ENCODE data around the gene ARID5B.

ARID5B gene

DNA sequence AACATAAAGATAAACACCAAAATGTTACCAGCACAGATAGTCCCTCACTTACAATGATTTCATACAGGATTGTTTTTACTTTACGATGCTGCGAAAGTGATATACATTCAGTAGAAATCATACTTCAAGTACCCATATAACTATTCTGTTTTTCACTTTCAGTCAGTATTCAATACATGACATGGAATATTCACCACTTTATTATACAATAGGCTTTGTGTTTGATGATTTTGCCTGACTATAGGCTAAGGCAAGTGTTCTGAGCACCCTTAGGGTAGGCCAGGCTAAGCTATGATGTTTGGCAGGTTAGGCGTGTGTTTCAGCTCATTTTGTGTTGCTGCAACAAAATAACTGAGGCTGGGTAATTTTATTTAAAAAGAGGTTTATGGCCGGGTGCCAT is 212.2 kb downstream of the ARID5B start:
- no peak for DNase-seq

DNA sequence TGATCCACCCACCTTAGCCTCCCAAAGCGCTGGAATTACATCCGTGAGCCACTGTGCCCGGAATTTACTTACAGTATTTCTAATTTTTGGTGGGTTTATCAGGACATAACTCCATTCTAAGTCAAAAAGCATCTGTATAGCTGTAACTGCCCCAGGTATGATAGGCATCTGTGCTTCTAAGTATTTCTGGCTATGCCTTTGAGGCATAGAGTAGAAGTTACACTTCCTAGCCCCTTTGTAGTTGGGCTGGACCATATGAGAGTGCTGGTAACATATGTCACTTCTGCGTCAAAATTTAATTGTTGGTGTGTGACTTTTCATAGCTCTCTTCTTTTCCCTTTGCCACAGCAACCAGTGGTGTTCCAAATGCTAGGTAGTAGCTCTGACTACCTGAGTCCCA is 213.8 kb downstream of the ARID5B start:
- DNase-seq: no peak

DNA sequence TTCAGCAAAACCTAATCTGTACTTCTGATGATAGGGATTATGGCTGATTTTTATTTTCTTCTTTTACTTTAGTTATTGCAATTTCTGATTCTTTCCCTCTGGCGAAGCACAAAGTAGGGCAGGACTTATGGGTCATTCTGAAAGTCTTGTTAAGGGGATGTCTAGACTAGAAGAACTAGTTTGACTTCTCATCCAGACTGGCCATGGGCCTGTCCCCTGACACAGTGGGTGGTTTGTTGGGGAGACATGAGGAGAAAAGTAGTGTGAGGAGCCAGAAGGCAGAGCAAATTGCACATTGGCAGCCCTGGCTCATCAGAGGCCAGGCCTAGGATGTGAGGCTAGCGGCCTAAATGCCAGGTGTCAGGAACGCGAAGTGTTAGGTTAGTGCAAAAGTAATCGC is 214.3 kb downstream of the ARID5B start:
- no peak for DNase-seq

DNA sequence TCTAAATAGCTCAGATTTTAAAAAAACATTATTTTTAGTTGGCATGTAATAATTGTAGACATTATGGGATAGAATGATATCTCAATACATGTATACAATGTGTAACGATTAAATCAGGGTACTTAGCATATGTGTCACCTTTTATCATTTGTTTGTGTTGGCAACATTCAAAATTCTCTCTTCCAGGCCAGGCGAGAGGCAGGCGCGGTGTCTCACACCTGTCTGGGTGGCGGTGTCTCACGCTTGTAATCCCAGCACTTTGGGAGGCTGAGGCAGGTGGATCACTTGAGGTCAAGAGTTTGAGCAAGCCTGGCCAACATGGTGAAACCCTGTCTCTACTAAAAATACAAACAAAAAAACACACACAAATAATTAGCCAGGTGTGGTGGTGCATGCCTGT is 215.4 kb downstream of the ARID5B start:
- no peak for DNase-seq

DNA sequence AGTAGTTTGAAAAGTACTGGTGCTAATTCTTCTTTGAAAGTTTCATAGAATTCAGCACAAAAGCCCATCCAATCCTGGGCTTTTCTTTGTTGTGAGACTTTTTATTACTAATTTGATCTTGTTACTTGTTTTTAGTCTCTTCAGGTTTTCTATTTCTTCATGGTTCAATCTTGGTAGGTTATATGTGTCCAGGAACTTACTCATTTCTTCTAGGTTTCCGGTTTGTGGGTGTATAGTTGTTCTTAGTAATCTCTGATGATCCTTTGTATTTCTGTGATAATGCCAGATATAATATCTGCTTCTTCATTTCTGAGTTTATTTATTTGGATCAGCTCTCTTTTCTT is 219.7 kb downstream of the ARID5B start:
- DNase-seq: no peak

DNA sequence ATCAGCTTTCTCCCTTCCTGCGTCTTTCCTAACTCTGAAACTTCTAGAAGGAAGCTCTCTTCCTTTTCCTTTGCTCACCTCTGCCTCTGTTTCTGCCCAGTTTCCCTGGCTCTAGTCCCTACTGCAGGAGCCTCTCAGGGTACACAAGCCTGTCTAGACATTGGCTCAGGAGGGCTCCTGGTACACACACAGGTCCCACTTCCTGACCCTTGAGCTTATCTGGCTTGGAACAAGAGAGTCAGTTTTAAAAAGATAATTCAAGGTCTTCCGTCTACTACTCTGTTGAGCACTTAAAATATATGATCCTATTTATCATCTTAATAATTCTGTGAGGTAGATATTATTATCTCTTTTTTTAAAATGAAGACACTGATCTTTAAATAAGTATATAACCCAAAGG is 226.5 kb downstream of the ARID5B start:
- DNase-seq: no peak

DNA sequence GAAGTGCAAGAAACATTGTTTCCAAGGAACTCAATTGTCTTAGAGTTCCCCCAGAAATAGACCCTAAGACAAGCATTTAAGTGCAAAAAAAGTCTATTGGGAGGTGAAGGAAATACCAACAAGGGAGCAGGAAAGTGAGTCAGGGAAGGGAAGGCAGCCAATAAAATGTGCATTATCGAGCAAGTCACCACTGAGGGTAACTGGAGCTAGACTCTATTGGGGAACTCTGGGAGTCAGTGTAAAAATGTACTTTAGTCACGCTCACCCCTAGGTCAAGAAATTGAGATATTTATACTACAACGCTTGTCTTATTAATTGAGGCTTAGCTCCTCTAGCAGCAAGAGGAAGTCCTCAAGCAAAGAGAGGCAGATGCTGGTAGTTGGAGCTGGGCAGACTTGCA is 229.4 kb downstream of the ARID5B start:
- no peak for DNase-seq

DNA sequence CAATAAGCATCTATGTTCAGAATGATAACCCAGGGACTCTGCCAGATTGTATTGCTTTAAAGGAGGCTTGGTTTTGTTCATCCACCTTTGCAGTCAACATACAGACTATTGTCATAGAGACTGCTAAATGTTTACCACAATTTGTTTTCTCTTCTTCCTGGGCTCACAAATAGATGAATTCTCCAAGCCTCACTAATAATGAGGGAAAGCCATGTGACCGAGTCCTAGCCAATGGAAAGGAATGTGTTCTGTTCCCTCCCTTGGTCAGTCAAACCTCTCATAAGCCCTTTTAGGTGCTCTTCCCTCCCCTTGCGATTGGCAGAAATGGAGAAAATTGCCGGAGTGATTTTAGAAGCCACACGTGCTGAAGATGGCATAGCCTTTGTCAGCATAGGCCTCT is 230.2 kb downstream of the ARID5B start:
- DNase-seq: no peak

DNA sequence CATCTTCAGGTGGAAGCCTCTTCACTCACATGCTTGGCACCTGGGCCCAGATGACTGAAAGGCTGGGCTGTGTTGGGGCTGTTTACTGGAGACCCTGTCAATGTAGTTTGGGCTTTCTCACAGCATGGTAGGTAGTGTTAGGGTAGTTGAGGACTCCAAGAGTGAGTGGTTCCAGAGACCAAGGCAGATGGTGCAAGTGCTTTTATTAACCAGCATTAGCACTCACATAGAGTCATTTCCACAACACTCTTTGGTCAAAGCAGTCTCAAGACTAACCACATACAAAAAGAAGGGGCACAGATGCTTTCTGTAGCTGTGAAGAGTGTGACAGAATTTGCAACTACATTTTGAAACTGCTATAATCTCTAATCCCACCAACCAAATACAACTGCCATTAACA is 232.1 kb downstream of the ARID5B start:
- DNase-seq: no peak

DNA sequence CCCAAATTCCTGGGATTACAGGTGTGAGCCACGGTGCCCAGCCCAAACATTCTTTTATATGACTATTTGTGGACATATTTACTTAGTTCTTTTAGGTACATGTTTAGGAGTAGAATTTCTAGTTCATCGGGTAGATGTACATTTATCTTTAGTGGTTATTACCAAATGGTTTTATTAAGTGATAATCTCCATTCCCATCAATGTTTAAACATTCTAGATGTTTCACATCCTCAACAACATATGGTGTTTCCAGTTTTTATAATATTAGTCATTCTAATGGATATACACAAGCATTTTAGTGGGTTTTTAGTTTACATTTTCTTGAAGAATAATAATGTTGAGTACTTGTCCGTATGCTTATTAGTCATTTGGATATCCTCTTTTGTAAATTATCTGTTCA is 235.4 kb downstream of the ARID5B start:
- no peak for DNase-seq

Measured in activated CD4-positive, CD25-positive, alpha-beta regulatory T cell treated with anti-CD3 and anti-CD28 coated beads, Interleukin-2, amount 50 U/mL, for 72 hours (primary cell).